ENCODE results near the gene GDF11.

The GDF11 gene

DNA sequence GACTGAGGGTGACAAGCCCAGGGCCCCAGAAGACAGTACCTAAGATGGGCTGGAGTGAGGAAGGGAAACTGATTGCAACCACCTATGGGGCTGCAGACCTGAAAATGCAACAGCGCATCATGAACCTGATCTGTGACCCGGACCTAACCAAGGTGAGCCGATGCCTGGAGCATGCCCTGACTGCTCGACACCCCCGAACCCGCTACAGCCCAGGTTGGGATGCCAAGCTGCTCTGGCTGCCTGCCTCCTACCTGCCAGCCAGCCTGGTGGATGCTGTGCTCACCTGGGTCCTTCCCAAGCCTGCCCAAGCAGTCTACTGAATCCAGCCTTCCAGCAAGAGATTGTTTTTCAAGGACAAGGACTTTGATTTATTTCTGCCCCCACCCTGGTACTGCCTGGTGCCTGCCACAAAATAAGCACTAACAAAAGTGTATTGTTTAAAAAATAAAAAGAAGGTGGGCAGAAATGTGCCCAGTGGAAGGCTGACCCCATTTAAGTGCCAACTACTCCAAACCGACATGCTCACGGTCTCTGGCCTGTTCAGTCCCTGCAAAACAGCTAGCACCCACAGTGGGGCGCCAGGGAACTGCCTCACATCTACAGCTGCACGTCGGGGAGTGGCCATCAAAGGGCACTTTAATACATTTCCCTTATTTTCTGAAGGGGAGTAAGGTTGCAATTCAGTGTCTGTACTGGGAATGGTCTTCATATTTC lies 18.5 kb upstream of the GDF11 start:
- DNase-seq, result peak; percentile 54

DNA sequence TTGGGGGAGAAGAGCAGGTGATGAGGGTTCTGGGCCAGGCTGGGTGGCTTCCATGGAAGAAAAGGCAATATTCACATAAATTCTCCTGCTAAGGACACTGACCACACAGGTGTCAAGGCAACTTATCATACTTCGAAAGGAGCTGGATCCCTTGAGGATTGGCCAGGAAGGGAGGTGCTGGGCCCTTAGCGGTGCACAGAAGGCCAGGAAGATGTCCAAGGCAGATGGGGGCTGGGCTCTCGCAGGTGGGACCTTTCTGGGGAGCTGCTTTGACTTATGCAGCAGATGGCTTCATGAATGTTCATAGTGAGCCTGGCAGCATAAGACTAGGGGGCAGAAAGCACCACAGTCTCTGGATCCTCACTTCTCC lies 18.0 kb upstream of the GDF11 start:
- no peak for DNase-seq

DNA sequence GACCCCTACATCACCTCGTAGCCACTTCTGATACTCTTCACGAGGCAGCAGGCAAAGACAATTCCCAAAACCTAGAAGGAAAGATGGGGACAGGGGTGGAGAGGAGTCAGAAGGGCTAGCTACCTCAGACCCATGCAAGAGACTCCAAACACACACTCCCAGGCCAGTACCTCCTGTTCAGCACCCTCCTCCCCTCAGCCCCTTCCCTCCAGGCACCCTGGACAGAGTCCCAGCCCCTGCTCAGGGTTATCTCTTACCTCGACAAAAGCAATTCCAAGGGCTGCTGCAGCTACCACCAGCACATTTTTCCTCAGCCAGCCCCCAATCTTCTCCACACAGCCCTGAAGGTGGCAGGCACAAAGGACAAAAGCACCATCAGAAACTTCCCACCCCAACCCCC lies 17.4 kb upstream of the GDF11 start:
- no peak for DNase-seq

DNA sequence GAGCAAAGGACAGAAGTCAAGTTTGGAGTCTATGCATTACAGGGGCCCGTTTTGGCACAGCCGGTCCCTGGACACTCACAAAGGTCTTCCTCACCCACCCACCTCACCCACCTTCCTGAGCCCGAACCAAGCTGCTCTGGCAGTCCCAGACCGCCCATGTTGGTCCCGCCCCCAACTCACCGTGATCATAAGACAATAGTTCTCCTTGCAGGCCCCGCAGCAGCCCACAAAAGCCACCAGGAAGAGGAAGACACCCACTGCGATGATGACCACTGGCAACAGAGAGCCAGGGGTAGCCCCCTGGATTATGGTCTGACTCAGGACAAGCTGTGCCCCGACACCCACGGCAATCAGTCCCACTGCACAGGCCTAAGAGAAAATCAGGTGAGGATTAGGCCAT lies 16.0 kb upstream of the GDF11 start:
- no peak for DNase-seq

DNA sequence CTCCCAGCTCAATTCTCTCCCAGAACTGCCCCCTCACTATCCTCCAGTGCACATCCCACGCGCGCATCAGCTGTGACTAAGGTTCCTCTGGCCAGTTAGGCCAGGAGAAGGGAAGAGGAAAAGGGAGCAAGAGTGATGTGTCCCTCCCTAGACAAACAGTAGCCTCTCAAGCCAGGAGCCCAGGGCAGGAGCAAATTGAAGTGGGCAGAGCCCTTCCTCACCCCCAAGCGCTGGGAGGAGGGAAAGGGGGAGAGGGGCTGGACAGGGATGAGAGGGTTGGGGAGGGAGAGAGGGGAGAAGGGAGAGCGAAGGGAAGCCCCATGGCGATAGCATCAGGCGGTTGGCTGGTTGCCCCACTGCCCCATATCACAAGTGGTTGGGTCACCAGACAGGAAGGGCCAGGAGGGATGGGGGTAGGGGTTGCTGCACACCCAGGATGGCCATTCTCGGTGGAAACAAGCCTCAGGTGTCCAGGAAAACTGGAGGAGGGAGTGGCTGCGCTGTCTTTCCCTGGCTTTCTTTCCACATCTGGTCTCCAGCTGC lies 15.2 kb upstream of the GDF11 start:
- DNase-seq, result no peak

DNA sequence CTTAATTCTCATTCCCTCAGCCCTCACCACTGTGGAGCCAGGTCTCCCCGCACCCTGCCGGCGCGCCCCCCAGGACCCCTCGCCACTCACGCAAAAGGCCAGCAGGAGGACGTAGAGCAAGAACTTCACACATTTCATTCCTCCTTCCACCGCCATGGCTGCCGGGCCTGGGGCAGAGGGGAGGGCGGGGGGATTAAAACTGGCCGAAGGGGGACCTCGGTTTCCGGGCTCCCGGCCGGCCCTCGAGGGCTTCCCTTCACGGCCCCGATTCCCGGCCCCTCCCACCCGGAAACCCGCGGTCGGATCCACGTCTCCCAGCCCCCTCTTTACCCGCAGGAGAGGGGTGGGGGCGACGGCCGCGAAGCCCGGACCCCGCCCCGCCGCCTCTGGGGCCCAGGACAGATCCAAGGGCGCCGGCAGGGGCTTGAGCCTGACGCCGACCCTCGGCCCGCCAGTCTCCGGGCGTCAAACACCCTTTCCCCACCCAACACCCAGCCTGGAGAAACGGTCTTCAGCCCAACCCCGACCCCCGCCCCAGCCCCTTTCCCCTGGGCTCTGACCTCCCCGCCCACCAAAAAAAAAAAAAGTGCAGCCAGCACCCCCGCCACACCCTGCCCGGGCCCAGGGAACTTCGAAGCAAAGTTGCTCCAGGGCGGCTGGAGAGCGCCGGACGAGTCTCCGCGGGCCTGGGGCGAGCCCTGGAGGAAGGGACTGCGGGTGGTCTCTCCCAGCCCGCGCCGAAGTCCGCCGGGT lies 14.6 kb upstream of the GDF11 start:
- no peak for DNase-seq

DNA sequence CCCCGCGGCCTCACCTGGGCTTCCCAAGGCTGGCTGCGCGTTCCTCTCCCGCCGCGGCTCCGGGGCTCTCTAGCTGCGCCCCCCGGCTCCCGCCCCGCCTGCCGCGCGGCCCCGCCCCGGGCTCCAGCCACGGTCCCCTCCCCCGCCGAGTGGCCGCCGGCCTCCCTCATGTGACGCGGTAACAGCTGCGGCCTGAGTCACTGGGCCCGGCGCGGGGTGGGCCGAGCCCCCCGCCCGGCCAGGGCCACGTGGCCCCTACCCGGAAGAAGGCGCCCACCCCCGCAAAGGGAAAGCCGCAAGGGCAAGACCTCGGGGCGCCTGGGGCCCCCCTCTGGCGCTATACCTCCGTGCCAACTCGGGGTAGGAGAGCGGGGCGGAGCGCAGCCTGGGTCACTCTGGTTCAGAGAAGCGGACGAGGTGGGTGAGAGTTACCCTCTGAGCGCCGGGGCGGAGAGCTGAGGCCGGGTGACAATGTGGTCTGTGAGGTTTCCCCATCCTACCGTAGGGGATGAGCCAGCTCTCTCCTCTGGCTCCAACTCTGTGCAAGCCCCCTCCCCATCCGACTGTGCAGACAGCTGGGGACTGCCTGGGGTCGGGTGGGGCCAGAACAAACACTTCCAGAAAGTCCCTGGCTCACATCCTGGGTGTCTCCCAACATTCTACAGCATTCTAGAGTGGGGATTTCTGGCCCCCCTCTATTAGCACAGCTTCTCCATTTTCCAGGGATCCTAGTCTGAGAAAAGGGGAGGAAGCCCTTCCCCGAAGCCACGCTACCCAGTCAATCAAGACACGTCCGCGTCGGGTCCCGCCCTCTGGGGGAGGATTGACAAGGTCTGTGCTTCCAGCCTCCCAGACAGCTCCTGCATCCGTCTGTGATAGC lies 13.7 kb upstream of the GDF11 start, which contains the start of gene CD63:
CD63 (minus strand) TSS at position 71 of the 880 bp plus-strand sequence. CDS start 668 bp downstream, outside the sequence.
- peak; percentile 47 for DNase-seq

DNA sequence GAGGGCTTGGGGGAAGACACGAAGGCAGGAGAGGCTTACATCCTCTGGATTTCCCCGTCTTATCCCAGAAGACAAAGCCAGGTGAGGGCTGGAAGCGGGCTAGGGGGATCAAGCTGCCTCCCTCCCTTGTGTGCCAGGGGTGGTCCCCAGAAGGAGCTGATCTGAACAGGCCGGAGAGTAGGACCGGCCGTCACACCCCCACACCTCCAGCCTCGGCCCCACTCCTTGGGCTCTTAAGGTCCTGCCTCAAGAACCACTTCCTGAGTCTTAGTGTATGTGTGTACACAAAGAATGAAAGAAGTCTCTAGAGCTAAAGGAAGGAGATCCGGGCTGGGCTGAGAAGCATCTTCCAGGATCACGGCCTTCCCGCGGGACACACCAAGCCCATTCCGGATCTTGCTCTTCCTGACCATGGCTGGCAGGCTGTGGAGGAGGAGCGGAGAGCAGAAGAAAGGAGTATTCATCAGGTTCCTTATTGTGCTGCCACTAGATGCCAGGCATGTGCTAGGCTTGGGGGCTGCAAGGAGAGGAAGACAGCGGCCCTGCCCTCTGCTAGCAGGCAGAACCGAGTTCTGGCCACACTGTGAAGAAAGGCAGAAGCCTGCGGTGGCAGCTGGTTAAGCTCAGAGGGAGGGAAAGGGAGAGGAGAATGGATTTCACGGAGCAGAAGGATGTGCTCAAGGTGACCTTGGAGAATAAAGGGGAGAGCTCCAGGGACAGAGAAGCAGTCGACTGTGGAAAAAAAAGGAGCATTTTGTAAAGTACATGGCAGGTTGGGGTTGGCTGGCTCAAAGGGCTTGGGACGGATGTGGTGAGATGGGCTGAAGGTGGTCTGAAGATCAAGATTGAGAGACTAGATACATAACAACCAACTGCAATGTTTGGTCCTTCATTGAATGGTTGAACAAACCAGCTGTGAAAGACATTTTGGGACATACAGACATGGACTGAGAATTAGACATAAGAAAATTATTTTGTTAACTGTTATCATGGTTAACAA lies 12.8 kb upstream of the GDF11 start:
- DNase-seq, result no peak

DNA sequence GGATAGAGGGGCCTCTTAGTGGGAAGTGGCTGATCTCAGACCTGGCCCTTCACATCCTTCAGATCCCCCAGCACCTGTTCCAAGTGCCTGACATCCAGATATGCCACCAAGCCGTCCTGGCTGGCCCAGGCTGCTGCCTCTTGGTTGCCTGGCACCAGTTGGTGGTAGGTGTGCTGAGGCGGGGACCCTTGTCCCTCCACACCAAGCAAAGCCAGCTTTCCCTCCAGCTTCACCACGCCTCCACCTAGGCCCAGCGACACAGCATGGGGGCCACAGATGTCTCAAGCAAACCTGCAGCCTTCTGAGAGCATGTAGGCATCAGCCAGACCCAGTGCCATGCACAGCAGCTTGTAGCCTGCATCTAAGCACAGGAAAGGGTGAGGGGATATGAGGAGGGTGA lies 10.6 kb upstream of the GDF11 start:
- DNase-seq, result no peak

DNA sequence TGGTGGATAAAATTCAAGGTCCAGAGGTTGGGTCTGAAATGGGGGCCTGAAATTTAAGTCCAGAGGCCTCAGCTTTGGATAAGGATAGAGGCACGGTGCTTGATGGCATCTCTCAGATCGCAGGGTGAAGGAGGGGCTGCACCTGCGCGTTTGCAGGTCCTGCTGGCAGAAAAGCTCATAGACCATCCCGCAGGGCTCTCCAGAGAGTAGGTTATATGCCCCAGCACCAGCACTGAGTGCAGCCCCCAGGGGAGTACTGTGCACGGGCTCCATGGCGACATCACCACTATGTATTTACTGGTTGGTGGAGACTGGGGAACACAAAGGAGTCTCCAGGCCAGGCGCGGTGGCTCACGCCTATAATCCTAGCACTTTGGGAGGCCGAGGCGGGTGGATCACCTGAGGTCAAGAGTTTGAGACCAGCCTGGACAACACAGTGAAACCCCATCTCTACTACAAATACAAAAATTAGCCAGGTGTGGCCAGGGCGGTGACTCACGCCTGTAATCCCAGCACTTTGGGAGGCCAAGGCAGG lies 9.8 kb upstream of the GDF11 start:
- no peak for DNase-seq

DNA sequence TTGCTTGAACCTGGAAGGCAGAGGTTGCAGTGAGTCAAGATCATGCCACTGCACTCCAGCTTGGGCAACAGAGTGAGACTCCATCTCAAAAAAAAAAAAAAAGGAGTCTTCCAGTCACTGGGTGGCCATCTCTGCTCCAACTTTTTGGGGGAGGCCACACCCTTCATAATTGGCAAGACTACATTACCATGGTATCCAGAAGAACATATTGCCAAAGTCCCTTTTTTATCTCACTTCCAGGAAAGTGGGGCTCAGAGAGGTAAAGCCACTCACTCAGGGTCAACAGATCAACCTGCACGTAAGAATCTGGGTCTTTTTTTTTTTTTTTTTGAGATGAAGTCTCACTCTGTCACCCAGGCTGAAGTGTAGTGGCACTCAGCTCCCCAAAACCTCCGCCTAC lies 9.1 kb upstream of the GDF11 start:
- no peak for DNase-seq

DNA sequence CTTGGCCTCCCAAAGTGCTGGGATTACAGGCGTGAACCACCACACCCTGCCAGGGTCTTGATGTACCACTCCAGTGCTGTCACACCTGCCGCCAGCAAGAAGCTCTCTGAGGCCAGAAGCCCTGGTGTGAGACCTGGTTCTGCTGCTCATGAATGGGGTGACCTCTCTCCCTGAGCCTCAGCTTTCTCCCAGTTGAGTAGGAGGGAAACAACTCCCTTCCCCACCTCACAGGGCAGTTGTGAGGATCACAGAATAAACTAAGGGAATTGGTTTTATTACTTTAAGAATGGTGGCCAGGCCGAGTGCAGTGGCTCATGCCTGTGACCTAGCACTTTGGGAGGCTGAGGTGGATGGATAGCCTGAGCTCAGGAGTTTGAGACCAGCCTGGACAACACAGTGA lies 8.3 kb upstream of the GDF11 start:
- DNase-seq, result no peak

DNA sequence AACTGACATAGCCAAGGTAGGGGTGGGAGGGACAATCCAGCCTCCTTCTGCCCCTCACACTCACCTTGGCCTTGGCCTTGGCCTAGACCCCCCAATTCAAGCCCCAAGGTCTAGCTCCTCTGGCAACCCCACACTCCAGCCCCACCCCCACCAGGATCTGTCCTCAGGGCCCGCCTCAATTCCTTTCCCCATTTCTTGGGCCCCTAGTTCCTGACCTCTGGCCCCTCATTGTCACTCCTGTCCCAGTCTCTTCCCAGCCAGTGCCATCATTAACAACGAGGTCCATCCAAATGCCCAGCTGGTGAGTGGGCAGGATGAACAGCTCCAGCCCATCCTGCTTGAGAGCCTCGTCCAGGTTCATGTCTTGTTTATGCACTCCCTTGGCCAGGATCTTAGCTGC lies 6.8 kb upstream of the GDF11 start:
- DNase-seq, result no peak

DNA sequence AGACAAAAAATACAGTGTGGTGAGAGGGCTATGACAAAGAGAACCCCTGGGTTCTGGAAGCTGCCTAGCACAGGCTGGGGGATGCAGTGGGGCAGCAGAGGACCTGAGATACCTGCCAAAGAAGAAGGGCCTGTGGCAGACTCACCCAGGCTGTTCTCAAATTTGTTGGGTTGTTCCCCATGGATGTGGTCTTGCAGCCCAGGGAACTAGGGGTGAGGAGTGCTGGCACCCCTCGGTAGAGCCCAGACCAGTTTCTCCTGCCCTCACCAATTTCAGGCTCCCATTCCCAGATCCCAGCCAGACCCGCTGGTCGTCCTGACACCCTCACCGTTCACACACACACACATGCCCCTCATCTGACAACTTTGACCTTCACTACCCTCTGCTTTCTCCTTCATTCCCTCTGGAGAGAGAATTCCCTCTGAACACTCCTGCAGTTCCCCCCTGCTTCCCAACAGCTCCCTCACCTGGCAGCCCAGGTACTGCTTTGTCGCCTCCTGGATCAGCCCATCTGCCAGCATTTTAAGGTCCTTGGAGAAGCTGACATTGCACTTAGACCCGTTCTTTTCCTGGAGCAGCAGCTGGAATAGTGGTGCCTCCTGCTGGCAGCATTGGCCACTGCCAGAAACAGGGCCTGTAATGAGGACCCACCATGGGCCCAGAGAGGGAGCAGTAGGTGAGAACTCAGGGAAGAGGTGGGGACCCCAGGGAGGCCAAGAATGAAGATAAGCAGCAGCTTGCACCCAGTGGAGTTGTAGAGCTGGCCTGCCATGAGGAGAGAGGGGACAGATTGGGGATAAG lies 5.9 kb upstream of the GDF11 start:
- DNase-seq, result no peak

DNA sequence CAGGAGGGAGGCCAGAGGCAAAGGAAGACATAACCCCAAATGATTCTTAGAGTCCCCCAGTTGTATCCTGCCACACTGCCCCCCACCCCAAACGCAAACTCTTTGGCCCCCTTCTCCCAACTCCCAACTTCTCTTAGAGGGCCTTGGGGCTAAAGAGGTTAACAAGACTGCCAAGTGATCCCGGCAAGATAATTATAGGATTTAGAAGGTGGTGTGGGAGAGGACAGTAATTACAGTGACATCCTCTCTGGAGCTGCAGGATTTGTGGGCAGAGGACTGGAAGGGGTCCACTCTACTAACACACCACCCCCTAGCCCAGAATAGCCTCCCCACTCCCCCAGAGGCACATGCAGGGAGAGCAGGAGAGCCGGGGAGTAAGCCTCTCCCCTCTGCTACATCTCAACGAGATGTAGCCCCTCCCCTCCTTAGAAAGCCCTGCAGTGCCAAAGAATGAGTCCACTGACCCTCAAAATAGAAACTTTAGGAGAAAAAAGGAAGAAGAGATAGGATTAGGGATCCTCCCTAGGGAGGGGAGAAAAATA lies 5.3 kb upstream of the GDF11 start:
- no peak for DNase-seq

DNA sequence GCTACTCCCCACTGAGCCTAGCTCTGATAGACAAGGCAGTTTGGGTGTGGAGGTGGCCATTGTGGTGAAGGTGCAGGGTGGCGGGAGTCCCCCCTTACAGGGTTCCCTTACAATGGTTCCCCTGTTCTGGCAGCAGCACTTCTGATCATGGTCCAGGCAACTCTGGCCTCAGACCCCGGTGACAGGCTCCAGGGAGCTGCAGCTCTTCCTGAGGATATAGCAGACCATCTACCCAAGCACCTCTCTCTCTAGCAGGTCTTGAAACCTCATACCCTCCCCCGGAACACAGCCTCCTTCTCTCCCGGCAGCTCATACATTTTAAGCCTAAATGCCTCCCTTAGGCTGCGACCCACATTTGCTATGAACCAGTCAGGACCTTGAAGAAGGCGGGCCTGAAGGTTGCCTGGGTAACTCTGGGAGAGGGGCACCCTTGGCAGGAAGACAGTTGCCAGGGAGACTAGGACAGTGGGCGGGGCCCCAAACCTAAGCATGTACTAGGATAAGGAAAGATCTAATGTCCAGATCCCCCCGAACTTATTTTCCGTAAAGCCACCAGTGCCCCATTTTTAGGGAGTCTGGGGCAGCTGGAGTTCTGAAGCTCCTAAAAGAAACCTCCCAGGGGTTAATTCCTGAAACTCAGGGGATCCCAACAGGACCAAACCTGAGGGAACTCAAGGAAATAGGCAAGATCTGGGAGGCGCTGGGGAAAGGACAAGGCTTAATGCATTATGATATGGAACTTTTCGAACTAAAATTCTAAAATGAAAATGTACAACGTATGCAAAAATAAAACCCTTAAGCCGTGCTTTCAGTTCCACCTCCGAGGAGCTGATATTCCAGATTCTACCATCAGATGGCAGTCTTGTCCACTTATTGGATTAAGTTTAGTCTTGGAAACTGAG lies 4.5 kb upstream of the GDF11 start:
- peak; percentile 82 for DNase-seq

DNA sequence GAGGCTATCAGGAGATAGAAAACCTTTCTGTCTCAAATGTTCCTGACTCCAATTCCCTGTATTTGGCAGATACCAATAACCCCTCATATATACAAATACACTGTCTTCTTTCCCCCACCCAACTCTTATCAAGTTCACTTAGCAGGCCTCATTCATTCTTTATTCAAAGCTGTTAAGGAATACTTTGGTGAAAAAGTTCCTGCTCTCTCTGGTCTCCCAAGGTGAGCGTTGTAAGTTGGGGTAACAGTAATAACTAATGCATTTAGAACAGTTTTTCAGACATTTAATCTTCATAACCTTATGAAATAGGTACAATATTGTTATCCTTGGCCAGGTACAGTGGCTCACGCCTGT lies 3.9 kb upstream of the GDF11 start:
- no peak for DNase-seq

DNA sequence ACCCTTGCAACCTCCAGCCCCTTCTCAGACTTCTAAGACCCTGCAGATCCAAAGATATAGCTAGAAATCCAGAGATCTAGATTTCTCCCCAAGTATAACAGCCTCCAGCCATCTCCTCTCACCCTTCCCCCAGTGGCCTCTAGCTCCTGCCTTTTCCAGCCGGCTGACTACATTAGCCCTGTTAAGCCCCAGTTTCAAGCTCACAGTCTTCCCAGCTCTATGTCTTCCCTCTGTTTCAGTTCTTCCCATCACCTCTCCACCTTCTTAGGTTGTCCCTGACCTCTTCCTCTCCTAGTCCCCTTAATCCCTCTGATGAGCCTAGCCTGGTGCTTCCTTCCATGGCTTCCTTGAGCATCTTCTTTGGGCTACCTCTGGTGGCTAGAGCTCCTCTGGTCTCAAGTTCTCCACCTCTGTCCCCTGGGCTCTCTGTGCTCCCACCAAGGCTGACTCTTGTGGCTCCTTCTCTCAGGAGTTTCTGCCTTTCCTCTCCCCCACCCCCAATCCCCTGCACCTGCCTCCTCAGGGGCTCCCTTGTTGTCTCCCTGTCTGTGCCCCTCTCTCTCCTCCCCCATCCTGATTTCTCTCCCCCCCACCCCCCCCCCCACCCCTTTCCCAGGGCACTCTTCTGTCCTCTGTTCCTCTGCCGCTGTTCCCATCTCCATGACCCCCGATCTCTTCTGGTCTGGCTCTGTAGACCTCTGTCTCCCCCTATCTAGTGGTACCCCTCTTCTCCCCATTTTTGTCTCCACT lies 816 bp upstream of the GDF11 start:
- DNase-seq, result no peak

All from effector CD4-positive, alpha-beta T cell (primary cell).